Peyer's patch (tissue), 4 donors: ENCODE measurements around the gene ITGAE.

Experiments used
- CTCF ChIP-seq, 6 experiments: fragments of 450-650 bp in 4 of 6; fragments of 200-600 bp in 2 of 6; sonication (generic) in 1 of 6; IDR thresholded peaks; one replicate each; pipeline ENCODE4 v1.5.1; 2017 to 2019; ENCODE audit warnings: antibody characterized with exemption in 6 of 6, mild to moderate bottlenecking in 3 of 6, moderate library complexity in 1 of 6
- POLR2A ChIP-seq, 2 donors: fragments of 450-650 bp; IDR thresholded peaks; one replicate each; pipeline ENCODE4 v1.5.1; 2017; ENCODE audit warnings: antibody characterized with exemption in 2 of 2, mild to moderate bottlenecking in 2 of 2, moderate library complexity in 2 of 2

DNA sequence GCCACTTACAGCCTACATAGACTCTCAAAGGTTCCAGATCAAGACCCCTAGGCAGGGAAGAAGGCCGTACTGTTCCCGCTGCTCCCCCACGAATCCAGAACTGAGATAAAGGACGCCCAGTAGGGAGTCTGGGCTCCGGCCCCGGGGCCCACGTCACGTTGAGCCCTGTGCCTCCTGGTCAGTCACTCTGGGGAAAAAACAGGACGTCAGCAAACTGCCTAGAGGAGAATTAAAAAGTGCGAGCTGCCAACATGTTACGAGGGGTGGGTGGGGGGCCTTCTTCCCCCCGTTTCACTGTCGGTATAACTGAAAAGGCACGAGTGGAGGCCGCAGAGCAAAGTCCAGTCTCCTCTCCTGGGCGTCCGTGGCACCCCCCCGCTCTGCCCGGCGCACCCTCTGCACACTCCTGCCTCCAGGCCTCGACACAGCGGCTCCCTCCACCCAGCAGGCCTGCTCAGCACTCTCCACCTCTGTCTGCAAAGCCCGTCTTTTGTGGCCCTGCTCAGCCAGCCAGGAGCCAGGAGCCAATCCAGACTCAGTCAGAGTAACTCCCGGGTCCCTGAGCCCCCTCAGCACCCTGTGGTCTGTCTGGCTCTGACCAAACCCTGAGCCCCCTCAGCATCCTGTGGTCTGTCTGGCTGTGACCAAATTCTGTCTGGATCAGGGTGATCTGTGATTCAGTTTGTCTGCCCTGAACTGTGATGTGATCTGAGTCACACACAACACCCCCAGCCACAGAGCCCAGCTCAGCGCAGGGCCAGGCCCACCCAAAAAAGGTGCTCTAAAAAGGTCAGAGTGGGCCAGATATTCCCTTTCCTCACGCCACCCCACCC, 6.2 kb downstream of the ITGAE start:
- TF ChIP-seq POLR2A (IDR thresholded peaks at IDR 0.05) (no peak), CTCF (IDR thresholded peaks at IDR 0.05) (no peak)
